Measurements from ENCODE around the gene EPOP. TPM values are rescaled to one million over a fixed set of nuclear protein-coding genes. Genes with fewer than 3 reads are reported as not detected.

The EPOP gene
- total RNA-seq, 1 donor from 2014 or later = 2.7 TPM

- DNase-seq (ENCODE audit: extremely low read depth, low read depth, low spot score) = no peak
These were observed 31.9 kb upstream of the EPOP start for GRCh38 chr17:38706505-38707216.

DNA sequence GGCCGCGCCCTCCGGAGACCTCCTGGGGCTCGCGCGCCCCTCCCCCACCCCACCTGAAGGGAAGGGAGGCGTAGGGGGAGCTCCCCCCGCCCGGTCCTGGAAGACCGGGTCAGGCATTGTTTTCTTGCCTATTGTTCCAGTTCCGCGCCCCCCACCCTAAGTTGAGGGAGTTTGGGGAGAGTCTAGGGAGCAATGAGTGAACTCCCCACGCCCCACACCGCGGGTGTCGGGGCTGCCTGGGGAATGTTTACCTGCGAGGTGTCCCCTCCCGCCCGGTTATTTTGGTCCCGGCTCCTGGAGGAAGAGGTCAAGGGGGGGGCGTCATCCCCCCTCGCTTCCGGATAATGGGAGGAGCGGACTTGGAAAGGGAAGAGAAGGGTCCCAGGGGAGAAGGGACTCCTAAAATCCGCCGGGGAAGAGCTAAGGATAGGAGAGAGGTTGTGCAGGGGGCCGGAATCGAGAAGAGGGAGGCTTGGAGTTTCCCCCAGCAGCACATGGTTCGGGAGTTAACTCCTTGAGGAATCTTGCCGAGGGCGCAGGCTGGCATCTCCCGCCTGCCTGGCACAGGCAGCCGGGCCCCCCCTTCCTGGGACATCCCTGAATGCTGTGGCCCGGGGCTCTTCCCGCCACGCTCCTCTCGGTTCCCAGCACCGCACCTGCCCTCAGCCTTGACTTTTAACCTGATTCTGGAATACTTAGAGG lies 31.2 kb upstream of the EPOP start:
- no peak for DNase-seq (ENCODE audit: extremely low read depth, low read depth, low spot score)

DNA sequence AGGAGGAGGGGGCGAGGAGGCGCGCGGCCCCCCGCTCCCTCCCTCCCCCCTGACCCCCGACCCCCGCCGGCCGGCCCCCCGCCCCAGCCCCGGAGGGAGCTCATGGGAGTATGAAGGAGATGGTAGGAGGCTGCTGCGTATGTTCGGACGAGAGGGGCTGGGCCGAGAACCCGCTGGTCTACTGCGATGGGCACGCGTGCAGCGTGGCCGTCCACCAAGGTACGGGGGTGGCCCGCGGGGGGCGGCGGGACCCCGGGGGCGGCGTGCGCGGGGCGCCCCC lies 30.7 kb upstream of the EPOP start:
- no peak for DNase-seq (ENCODE audit: extremely low read depth, low read depth, low spot score)

- no peak for DNase-seq (ENCODE audit: extremely low read depth, low read depth, low spot score)
These were observed 30.1 kb upstream of the EPOP start, which contains the start of gene MLLT6 for GRCh38 chr17:38704606-38705522. TSS of gene MLLT6 (plus strand) at chr17:38705273. CDS start at chr17:38705633, 360 bp downstream.

- no peak for DNase-seq (ENCODE audit: extremely low read depth, low read depth, low spot score)
These were observed 29.2 kb upstream of the EPOP start for GRCh38 chr17:38703742-38704605.

GRCh38 chr17:38702916-38703741 lies 28.4 kb upstream of the EPOP start:
- no peak for DNase-seq (ENCODE audit: extremely low read depth, low read depth, low spot score)

GRCh38 chr17:38702166-38702915 lies 27.6 kb upstream of the EPOP start:
- DNase-seq (ENCODE audit: extremely low read depth, low read depth, low spot score) = no peak

DNA sequence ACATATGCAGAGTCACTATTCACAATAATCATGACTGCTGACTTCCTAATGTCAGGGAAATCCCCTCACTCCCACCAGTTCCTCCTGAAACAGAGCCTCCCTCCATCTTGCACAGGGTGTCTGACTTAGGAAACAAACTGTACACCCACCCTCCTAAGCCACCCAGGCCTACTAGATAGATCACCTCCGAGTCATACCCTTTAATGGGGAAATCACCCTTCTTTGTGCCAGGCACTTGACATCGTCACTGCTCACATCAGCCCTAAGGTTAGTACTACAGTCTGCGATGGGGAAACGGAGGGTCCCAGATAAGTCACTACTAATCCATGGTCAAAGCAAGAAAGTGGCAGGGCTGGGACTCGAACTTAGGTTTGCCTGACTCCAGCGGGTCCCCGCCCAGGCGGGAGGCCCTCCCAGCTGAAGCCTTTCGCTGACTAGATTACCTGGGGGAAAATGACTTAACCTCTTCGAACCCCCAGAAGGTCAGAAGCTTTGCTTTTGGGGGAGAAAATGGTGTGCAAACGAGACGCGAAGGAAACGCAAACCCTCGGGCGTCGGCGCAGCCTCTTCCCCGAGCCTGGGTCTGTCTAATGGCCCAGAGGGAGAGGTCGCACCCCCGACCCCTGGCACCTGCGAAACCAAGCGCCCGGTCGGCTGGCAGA lies 26.9 kb upstream of the EPOP start:
- no peak for DNase-seq (ENCODE audit: extremely low read depth, low read depth, low spot score)

DNA sequence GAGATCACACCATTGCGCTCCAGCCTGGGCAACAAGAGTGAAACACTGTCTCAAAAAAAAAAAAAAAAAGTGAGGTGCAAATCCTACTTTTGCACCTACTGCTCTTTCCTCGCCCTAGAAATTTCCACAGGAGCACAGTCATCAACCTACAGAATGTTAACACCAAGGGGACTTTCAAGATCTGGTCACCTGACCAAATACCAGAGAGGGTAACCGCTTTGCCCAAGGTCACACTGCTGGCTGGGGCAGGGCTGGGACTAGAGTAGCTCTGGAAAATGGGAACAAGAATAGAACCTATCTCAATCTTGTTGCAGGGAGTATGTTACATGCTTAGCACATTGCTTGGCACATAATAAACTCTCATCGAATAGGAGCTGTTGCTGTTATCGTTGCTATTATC lies 24.0 kb upstream of the EPOP start:
- no peak for DNase-seq (ENCODE audit: extremely low read depth, low read depth, low spot score)

GRCh38 chr17:38697061-38697820 lies 22.5 kb upstream of the EPOP start:
- DNase-seq (ENCODE audit: extremely low read depth, low read depth, low spot score) = no peak

DNA sequence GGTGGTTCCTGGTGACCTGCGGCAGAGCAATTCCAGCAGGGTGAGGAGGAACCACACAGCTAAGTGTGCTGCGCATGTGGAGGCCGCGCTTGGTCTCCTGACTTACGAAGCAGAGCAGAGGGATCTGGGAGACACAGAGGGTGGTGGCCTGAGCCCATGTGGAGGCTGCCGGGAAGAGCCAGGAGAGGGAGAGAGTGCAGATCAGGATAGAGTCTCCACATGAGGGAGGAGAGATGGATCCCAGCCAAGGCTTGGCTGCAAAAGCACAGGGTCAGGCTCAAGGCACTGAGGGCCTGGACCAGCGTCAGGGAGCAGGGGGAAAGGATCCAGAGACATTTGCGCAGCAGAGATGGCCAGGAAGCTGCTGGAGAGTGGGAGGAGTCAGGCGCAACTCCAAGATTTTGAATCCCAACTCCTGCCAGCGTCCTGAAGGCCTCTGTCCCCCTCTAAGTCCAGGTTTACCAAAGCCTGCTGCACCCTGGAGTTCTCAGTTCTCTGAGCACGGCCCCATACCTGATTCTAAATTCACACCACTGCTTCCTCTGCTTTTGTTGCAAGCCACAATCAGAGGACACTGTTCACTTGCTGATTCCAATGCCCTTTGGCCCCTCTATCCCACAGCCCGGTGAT lies 19.1 kb upstream of the EPOP start:
- no peak for DNase-seq (ENCODE audit: extremely low read depth, low read depth, low spot score)

DNA sequence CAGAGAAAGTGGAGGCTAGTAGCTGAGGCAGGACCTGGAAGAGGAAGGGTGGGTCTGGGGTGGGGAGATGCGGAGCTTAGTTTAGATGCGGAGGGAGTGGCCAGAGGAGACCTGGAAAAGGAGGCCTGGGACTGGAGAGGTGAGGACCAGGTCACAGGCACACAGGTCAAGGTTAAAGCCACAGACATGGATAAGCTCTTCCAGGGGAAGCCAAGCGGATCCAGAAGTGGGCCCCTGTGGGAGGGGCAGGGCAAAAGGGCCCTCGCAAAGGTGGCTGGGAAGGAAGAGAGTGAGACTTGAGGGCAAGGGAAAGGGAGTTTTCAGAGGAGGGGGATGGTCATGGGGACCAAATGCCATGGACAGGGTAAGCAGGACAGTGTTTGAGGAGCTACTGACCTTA lies 16.4 kb upstream of the EPOP start:
- DNase-seq (ENCODE audit: extremely low read depth, low read depth, low spot score) = no peak

GRCh38 chr17:38690386-38690785 lies 15.6 kb upstream of the EPOP start:
- DNase-seq (ENCODE audit: extremely low read depth, low read depth, low spot score) = no peak

DNA sequence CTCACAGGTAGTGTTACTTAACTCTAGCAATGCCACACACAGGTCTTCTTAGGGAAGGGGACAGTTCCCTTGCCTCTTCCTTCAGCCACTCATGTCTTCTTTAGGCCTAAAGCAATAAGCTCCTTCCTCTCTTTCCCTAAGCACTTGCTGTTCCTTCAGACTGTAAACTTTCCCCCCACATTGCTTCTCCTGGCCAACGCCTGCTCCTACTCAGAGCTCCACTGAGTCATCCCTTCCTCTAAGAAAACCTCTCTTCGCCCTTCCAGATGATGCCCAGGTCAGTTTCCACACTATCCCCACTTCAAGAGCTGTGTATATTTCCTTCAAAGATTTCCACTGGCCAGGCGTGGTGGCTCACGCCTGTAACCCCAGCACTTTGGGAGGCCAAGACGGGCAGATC lies 12.5 kb upstream of the EPOP start:
- DNase-seq (ENCODE audit: extremely low read depth, low read depth, low spot score) = no peak

- DNase-seq (ENCODE audit: extremely low read depth, low read depth, low spot score) = no peak
These were observed 10.7 kb upstream of the EPOP start for GRCh38 chr17:38685491-38685890.

- no peak for DNase-seq (ENCODE audit: extremely low read depth, low read depth, low spot score)
These were observed 6.3 kb upstream of the EPOP start for GRCh38 chr17:38681096-38681495.

DNA sequence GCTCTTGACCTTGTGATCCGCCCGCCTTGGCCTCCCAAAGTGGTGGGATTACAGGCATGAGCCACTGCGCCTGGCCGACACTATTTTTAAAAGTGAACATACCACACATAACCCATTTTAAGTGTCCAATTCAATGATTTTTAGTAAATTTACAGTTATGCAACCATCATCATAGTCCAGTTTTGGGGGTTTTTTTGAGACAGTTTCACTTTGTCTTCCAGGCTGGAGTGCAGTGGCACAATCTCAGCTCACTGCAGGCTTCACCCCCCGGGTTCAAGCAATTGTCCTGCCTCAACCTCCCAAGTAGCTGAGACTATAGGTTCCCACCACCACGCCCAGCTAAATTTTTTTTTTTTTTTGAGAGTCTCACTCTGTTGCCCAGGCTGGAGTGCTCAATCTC lies 3.1 kb upstream of the EPOP start:
- DNase-seq (ENCODE audit: extremely low read depth, low read depth, low spot score) = no peak
